PC-3 (cell line): ENCODE measurements around the gene POLQ. TPM values are rescaled to one million over a fixed set of nuclear protein-coding genes. Genes with fewer than 3 reads are reported as not detected.
"Not testable (repeated sequence)": the region's sequence is repeated elsewhere in the genome, so short reads cannot be mapped to it uniquely, and the experiment has no call there.

Experiments
- ATAC-seq: fragments of 200-7000 bp; cut with Tn5 transposase; 2 replicates; pipeline ENCODE4 v1.9.1; 2020; ENCODE audit warnings: mild to moderate bottlenecking, moderate library complexity
- BruUV-seq: library from RNA; stranded (reverse); fragments of 400-500 nt; replicated peaks from 2 replicates; lab custom pipeline; 2021; lab: Mats Ljungman, UMichigan
- CTCF ChIA-PET: fragments of 300-600 bp; sonication (Branson Sonifier 250); formaldehyde crosslinking; loops from one replicate; lab custom pipeline; 2022; ENCODE audit warnings: antibody characterized with exemption; lab: Charles Lee
- POLR2A ChIA-PET: fragments of 300-600 bp; sonication (Branson Sonifier 250); formaldehyde crosslinking; loops from one replicate; lab custom pipeline; 2022; ENCODE audit warnings: antibody characterized with exemption; ENCODE audit not compliant: unreplicated experiment; lab: Charles Lee
- DNase-seq: peaks from one replicate; pipeline ENCODE4 v3.0.0-alpha.2; 2015
- H2AFZ ChIP-seq: fragments of 300-600 bp; sonication (generic); 2 replicates; pipeline ENCODE4 v1.6.0; 2016; ENCODE audit warnings: antibody characterized with exemption, low read length
- H3F3A ChIP-seq: fragments of 300-600 bp; sonication (generic); one replicate; pipeline ENCODE4 v1.6.0; 2017; ENCODE audit warnings: antibody characterized with exemption, low read length, control low read depth, mild to moderate bottlenecking; ENCODE audit not compliant: unreplicated experiment
- H3K27ac ChIP-seq: fragments of 300-600 bp; sonication (generic); 2 replicates; pipeline ENCODE4 v1.5.1; 2016; ENCODE audit warnings: mild to moderate bottlenecking, low read length
- H3K27me3 ChIP-seq: fragments of 300-600 bp; sonication (generic); 2 replicates; pipeline ENCODE4 v1.6.1; 2016; ENCODE audit warnings: low read length, mixed read lengths
- H3K36me3 ChIP-seq: fragments of 300-600 bp; sonication (generic); 2 replicates; pipeline ENCODE4 v1.6.1; 2016; ENCODE audit warnings: low read depth, mixed run types, low read length, mixed read lengths
- H3K4me1 ChIP-seq: fragments of 300-600 bp; sonication (generic); 2 replicates; pipeline ENCODE4 v1.5.1; 2016; ENCODE audit warnings: low read length; ENCODE audit not compliant: insufficient read depth
- H3K4me2 ChIP-seq: fragments of 300-600 bp; sonication (generic); 2 replicates; pipeline ENCODE4 v1.6.0; 2016; ENCODE audit warnings: low read length
- H3K4me3 ChIP-seq: fragments of 300-600 bp; sonication (generic); 2 replicates; pipeline ENCODE4 v1.5.1; 2016; ENCODE audit warnings: mild to moderate bottlenecking, low read length, mixed read lengths
- H3K79me2 ChIP-seq: fragments of 300-600 bp; sonication (generic); 2 replicates; pipeline ENCODE4 v1.6.1; 2017; ENCODE audit warnings: low read length, mixed read lengths
- H3K9ac ChIP-seq: fragments of 300-600 bp; sonication (generic); 2 replicates; pipeline ENCODE4 v1.6.0; 2016; ENCODE audit warnings: mild to moderate bottlenecking, low read length
- H3K9me2 ChIP-seq: fragments of 300-600 bp; sonication (generic); replicated peaks from 2 replicates; pipeline ENCODE4 v1.6.1; 2016; ENCODE audit warnings: mixed run types, low read length, mixed read lengths
- H3K9me3 ChIP-seq: fragments of 300-600 bp; sonication (generic); 2 replicates; pipeline ENCODE4 v1.6.1; 2016; ENCODE audit warnings: low read length, mixed read lengths
- H4K20me1 ChIP-seq: fragments of 300-600 bp; sonication (generic); 2 replicates; pipeline ENCODE4 v1.6.1; 2016; ENCODE audit warnings: low read length, mixed read lengths
- CTCF ChIP-seq: fragments of 300-600 bp; sonication (generic); conservative IDR thresholded peaks from 2 replicates; pipeline ENCODE4 v1.5.1; 2017; ENCODE audit warnings: antibody characterized with exemption, low read depth, mild to moderate bottlenecking, low read length
- EZH2 ChIP-seq: fragments of 300-600 bp; sonication (generic); IDR thresholded peaks from one replicate; pipeline ENCODE4 v1.6.1; 2017; ENCODE audit warnings: antibody characterized with exemption, mild to moderate bottlenecking, low read length; ENCODE audit not compliant: unreplicated experiment
- EZH2phosphoT487 ChIP-seq: fragments of 300-600 bp; sonication (generic); IDR thresholded peaks from 2 replicates; pipeline ENCODE4 v1.6.1; 2018; ENCODE audit warnings: mild to moderate bottlenecking, antibody characterized with exemption, low read length, borderline replicate concordance
- intact Hi-C: fragments of 100-400 bp; cut with micrococcal nuclease; formaldehyde crosslinking; loops from 2 replicates; pipeline ENCODE4 v1.9.0; 2023
- total RNA-seq: library from RNA; depleted of rRNA; stranded (reverse); fragments of >200 nt; gene quantifications from 2 replicates; pipeline ENCODE4 v1.2.3, GENCODE V29; 2014

Gene POLQ
- total RNA-seq, 1 experiment from 2014 or later: 22.2 TPM

- Histone ChIP-seq H4K20me1 (no peaks in the 10 kb centered on the region), H3K9me2 (no peaks in the 10 kb centered on the region), H3K9ac (no peak overlapping the region), H3K27me3 (no peaks in the 10 kb centered on the region), H3K4me2 (no peak overlapping the region), H3K9me3 (no peaks in the 10 kb centered on the region), H3K27ac (peak overlapping the region; percentile 15; the same call in 1 of the 2 replicates), H3F3A (no peaks in the 10 kb centered on the region), H2AFZ (no peak overlapping the region), H3K79me2 (no peaks in the 10 kb centered on the region), H3K36me3 (peaks cover 44% of the 10 kb centered on the region), H3K4me3 (no peak overlapping the region), H3K4me1 (peaks cover 5% of the 10 kb centered on the region; the same call in 1 of the 2 replicates)
- ATAC-seq: peak; percentile 84
- peak; percentile 23 for DNase-seq
- TF ChIP-seq EZH2phosphoT487 (no peak), CTCF (no peak), EZH2 (no peak)
- intact Hi-C loops: loop anchor here (2.0 kb wide), 1 partner anchor 19 kb away; no protein-coding TSS in a partner anchor
- CTCF ChIA-PET: no interaction called here
- no TSS peak for BruUV-seq
- POLR2A ChIA-PET: interaction anchor here (0.6 kb wide), 1 partner anchor 868 kb away, joined by 3 read pairs; no protein-coding TSS in a partner anchor
Measured at GRCh38 chr3:121463745-121464144, 82.0 kb downstream of the POLQ start.

- Histone ChIP-seq H3K9me3 (no peaks in the 10 kb centered on the region), H3K79me2 (no peaks in the 10 kb centered on the region), H3K4me1 (peaks cover 5% of the 10 kb centered on the region; the same call in 1 of the 2 replicates), H3K9ac (no peak overlapping the region), H3F3A (no peaks in the 10 kb centered on the region), H3K9me2 (no peaks in the 10 kb centered on the region), H3K36me3 (peaks cover 47% of the 10 kb centered on the region), H3K4me3 (no peak overlapping the region), H4K20me1 (no peaks in the 10 kb centered on the region), H3K4me2 (no peak overlapping the region), H3K27ac (no peak overlapping the region), H2AFZ (no peak overlapping the region), H3K27me3 (no peaks in the 10 kb centered on the region)
- BruUV-seq: no TSS peak
- no peak for ATAC-seq
- POLR2A ChIA-PET: no interaction called here
- intact Hi-C loops: loop anchor here (2.0 kb wide), 1 partner anchor 20 kb away; no protein-coding TSS in a partner anchor
- CTCF ChIA-PET: no interaction called here
- no peak for DNase-seq
- no peak for TF ChIP-seq EZH2phosphoT487
- TF ChIP-seq CTCF: no peak
- no peak for TF ChIP-seq EZH2
Measured at GRCh38 chr3:121462565-121462964, 83.2 kb downstream of the POLQ start.

- H3K27me3 ChIP-seq, DNase-seq, H4K20me1 ChIP-seq, H3K9me2 ChIP-seq, H3K4me3 ChIP-seq, ATAC-seq, H2AFZ ChIP-seq, CTCF ChIA-PET, H3F3A ChIP-seq, H3K4me1 ChIP-seq, intact Hi-C loops, H3K4me2 ChIP-seq, POLR2A ChIA-PET, H3K9me3 ChIP-seq, H3K27ac ChIP-seq, H3K79me2 ChIP-seq, H3K9ac ChIP-seq, BruUV-seq: not testable (repeated sequence)
- peaks cover 21% of the 10 kb centered on the region for H3K36me3 ChIP-seq
Measured at GRCh38 chr3:121451752-121452151, 94.0 kb downstream of the POLQ start.
